H1 (cell line): ENCODE results near the gene AASDHPPT. TPM values are rescaled to one million over a fixed set of nuclear protein-coding genes. Genes with fewer than 3 reads are reported as not detected.

Experiments
- ASH2L ChIP-seq: fragments of 200-600, 300-600 bp; sonication (generic); IDR thresholded peaks from one replicate; pipeline ENCODE4 v1.7.1; 2017; ENCODE audit warnings: low read length
- EGR1 ChIP-seq: IDR thresholded peaks from 2 replicates; pipeline ENCODE4 v1.6.1; 2011; ENCODE audit warnings: low read depth, low read length, borderline replicate concordance
- KDM4A ChIP-seq: IDR thresholded peaks from one replicate; pipeline ENCODE4 v1.7.1; 2012; ENCODE audit warnings: low read depth, mild to moderate bottlenecking, moderate library complexity, low read length, inconsistent platforms; ENCODE audit not compliant: severe bottlenecking
- NRF1 ChIP-seq: IDR thresholded peaks from 2 replicates; pipeline ENCODE4 v1.6.1; 2011; ENCODE audit warnings: mild to moderate bottlenecking, low read depth, low read length, improper control_type of control experiment
- PHF8 ChIP-seq: fragments of 200-600 bp; sonication (generic); conservative IDR thresholded peaks from 2 replicates; pipeline ENCODE4 v1.7.1; 2012; ENCODE audit warnings: low read depth, mild to moderate bottlenecking, inconsistent platforms, low read length, moderate library complexity
- POLR2A ChIP-seq, 2 experiments: IDR thresholded peaks; 1 replicate in 1 of 2; 2 replicates in 1 of 2; pipeline ENCODE4 v1.6.1; 2011; ENCODE audit warnings: low read depth in 2 of 2, low read length in 2 of 2, mild to moderate bottlenecking in 2 of 2; ENCODE audit errors: control extremely low read depth in 1 of 2
- SAP30 ChIP-seq: fragments of 300-600 bp; sonication (generic); IDR thresholded peaks from 2 replicates; pipeline ENCODE4 v1.7.1; 2012; ENCODE audit warnings: low read length, moderate library complexity, mild to moderate bottlenecking, inconsistent platforms; ENCODE audit not compliant: insufficient read depth, insufficient replicate concordance
- SIX5 ChIP-seq: IDR thresholded peaks from 2 replicates; pipeline ENCODE4 v1.6.1; 2011; ENCODE audit warnings: mild to moderate bottlenecking, low read depth, low read length
- SP2 ChIP-seq: IDR thresholded peaks from 2 replicates; pipeline ENCODE4 v1.6.1; 2012; ENCODE audit warnings: mild to moderate bottlenecking, low read length, inconsistent platforms
- TAF1 ChIP-seq: IDR thresholded peaks from 2 replicates; pipeline ENCODE4 v1.6.1; 2011; ENCODE audit warnings: mild to moderate bottlenecking, low read depth, low read length
- YY1 ChIP-seq: IDR thresholded peaks from 2 replicates; pipeline ENCODE4 v1.6.1; 2011; ENCODE audit warnings: low read depth, mild to moderate bottlenecking, low read length
- polyA plus RNA-seq, 7 experiments: library from polyadenylated mRNA; depleted of rRNA in 3 of 7; stranded (reverse) in 5 of 7; unstranded in 2 of 7; fragments of >200 nt in 5 of 7; fragments of 200-250 nt in 2 of 7; gene quantifications; 1 replicate in 5 of 7; 2 replicates in 1 of 7; 4 replicates in 1 of 7; pipeline versions ENCODE4 v1.2.1 to v1.2.3, GENCODE V29; 2011 to 2013; ENCODE audit warnings: missing spikeins in 2 of 7, mixed read lengths in 2 of 7
- total RNA-seq: library from RNA; stranded (reverse); fragmentation: NEBNext Ultra II Directional; extraction: Animal tissue kit (Norgen Biotek cat#: 25700); gene quantifications from 2 replicates; pipeline ENCODE4 v1.2.1, GENCODE V29; 2021

Gene AASDHPPT
- total and polyA plus RNA-seq, 2 of the 8 experiments (the other 6 are each of a cell fraction or from before 2014, with no cell fraction given), result 15.7 to 42.2 TPM

GRCh38 chr11:106077609-106078455 lies at the start of gene AASDHPPT (continued):
- peak; percentile 75 for TF ChIP-seq PHF8
- no peak for TF ChIP-seq SIX5
- TF ChIP-seq SP2, result no peak
- peak in 1 of 2 experiments; percentile 92; a peak in 2 of 3 replicates for TF ChIP-seq POLR2A (IDR thresholded peaks at IDR 0.05; ENCODE audit: control extremely low read depth in 1 of 2, low read depth in 2 of 2, low read length in 2 of 2)
- TF ChIP-seq YY1, result peak; percentile 78; the same call in 1 of the 2 replicates
- TF ChIP-seq TAF1, result peak; percentile 75; the same call in 1 of the 2 replicates
- TF ChIP-seq NRF1, result peak; percentile 24; the same call in 1 of the 2 replicates
- TF ChIP-seq ASH2L, result peak; percentile 17
- TF ChIP-seq KDM4A, result peak; percentile 65
- TF ChIP-seq EGR1, result no peak
- peak; percentile 65 for TF ChIP-seq SAP30
- TF ChIP-seq, all 59 proteins: peak for 10
